ENCODE data around the gene NOS1AP.

DNA sequence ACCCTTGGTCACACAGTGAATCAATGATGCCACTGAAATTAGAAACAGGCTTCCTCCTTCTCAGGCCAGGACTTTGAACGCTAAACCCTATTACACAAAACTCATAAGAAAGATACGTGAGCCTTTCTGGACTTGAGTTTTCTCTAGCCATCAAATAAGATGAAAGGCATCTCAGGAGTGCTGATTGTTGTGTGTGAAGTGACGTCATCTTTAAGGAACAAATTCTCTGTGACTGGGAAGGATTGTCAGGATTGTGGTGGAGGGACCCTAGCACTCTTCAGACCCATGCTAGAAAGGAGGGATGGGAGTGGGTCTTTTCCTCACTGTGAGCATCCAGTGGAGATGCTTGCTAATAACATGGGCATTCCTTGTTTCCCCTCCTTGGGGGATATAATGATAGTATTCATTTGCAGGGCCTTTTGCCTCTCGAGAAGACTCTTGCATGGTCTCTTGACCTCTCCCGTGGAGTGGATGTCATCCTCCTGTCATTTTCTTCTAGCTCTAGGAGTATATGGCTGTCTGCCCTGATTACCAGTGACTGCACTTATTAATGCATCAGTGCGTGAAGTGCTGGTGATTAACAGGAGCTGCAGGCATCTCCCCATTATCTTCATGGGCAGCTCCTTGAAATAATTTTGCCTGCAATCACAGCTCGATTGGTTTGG, 267.3 kb downstream of the NOS1AP start:
- no peak for TF ChIP-seq POLR2A (IDR thresholded peaks at IDR 0.05; ENCODE audit: low read depth, low read length)
- TF ChIP-seq TAF1 (IDR thresholded peaks at IDR 0.05; ENCODE audit: borderline replicate concordance, low read depth, low read length) = no peak
- TF ChIP-seq POLR2AphosphoS5 (IDR thresholded peaks at IDR 0.05; ENCODE audit: low read depth, low read length) = no peak
